NCI-H1694 treated with DMSO at 0.1 percent for 48 hours (cell line): ENCODE measurements around the gene MAML3.

ENCODE experiments used
- DNase-seq: peaks from one replicate; lab custom pipeline; 2025; lab: John Stamatoyannopoulos, UW

The MAML3 gene

DNA sequence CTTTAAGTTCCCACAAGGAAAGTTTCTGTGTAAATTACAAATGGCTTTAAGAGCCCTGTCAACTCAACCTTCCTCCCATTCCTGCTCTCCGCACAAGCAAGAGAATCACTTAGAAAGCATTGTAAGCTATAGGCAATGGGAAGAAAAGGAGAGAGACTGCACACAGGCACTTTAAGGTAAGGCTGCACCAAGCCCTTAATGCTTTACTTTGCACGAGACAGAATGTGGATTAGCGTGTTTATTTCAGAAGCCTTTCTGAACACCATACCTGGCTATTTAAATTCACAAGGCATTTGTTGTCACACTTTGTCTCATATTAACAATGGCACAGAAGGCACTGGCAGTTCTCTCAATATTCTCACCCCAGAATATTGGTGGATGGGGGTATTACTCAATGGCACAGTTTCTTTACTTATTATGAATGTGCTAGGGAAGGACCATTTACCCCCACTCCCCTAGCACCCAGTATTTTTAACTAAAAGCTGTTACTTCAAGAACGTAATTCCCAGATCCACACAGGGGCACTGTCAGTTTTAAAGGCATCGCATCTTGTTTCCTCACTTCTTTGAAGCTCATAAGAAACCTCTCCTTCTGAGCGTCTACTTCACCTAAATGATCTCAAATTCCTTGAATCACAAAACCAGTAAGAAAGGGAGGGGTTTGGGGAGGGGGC lies 150.0 kb downstream of the MAML3 start:
- peak; percentile 11 for DNase-seq

GRCh38 chr4:140000232-140000631 lies 153.8 kb downstream of the MAML3 start:
- DNase-seq = no peak

DNA sequence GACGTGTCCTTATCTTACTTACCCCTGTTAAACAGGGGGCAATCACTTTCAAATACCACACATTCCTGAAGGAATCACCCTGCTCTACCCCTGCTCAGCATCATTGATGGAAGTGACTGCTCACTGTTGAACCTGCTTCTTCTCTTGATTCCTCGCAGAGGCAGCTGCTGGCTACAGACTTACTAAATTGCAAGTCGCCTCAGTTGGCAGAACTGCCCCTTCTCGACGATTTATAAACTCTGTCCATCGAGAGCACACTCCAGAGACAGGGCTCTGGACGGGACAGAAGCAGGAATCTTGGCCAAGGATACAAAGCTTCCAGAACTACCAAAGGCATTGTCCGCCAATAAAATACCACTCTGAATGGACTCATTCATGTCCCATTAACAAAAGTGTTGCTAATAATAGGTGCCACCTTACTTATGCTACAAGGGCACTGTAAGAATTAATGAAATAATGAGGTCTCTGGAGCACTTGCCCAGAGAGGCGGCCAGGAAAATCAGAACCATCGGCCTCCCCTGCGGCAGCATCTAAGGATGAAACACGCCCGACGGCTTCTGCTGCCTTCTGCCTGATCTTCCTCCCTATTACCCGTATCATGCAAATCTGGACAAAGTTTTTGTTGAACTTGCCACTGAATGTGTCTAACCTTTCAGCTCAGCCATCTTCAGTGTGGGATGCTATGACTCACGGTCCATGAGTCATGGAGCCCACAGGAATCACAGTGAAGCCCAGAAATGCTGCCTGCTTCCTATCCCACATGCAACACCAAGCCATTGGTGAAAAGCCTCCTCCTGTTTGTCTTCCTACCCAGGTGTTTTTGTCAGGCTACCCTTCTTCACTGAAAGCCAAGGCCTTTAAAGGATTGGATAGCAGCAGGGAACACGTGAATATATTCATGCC lies 164.9 kb downstream of the MAML3 start:
- DNase-seq = no peak

GRCh38 chr4:139987502-139987850 lies 166.5 kb downstream of the MAML3 start:
- DNase-seq = no peak

DNA sequence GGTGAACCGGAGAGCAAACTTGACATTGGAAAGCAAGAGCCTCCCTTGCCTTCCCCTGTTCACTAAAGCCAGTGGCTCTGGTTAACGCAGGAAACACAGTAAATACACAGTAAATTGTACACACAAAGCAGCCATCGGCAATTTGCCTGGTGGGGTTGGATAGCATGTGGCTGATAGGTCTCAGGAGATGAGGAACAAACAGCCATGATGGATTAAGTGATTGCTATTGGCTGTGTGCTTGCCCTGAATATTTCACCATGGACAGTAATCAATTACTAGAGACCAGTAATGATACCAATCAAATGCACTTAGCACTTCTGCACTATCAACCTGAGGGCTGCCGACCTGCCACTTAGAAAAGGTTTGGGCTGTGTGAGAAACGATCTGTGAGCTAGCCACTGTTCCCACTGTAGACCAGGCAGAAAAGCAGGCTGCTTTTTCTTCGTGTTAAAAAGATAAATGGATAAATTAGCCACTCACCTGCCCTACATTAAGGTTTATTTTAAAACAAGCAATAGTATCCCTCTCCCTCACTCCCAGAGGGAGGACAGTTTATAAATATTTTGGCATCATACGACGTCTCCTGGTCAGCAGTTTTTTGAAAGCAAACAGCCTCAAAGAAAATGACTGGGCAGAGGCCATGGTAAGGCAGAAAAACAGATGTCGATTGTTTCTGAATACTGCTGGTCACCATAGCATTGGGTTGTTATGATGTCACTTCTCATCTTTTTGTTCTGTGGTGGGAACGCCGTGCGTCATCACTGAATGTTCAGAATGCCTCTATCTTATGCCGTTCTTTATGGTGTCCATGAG lies 167.1 kb downstream of the MAML3 start:
- DNase-seq = no peak

- no peak for DNase-seq
Observed at GRCh38 chr4:139986106-139986505, 167.9 kb downstream of the MAML3 start.

DNA sequence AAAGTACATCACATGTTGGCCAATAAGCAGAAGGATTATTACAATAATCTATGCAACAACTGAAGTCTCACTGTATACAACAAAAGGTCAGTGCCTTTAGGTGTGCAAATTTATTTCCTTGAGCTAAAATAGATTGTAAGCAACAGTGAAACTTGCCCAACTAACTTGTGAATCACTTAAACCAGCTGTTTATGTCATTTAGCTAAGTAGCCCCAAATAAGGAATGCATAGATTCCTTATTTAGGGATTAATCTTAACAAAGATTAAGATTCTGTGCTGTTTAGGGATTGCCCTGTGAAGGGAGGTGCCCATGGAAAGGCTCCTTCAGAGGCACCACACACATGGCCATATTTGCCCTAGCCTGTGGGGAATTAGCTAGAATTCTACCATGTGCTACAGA lies 168.6 kb downstream of the MAML3 start:
- no peak for DNase-seq

- no peak for DNase-seq
Observed at GRCh38 chr4:139984471-139984870, 169.5 kb downstream of the MAML3 start.

DNA sequence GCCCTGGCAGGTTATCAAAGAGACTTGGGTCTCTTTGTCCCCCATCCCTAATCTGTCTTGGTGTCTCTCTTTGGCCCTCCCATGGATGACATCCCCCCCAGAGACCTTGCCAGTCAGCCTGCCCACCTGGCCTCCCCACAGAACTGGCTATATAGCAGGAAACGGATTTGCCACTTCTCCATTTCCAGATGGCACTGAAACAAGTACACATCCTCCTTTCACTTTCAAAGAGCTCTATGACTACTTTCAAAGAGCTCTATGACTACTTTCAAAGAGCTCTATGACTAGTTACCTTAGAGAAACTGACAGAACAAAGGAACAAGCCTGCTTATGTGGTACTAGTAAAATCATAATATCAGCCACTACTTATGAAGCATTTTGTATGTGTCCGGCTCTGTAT lies 175.3 kb downstream of the MAML3 start:
- DNase-seq = no peak

DNA sequence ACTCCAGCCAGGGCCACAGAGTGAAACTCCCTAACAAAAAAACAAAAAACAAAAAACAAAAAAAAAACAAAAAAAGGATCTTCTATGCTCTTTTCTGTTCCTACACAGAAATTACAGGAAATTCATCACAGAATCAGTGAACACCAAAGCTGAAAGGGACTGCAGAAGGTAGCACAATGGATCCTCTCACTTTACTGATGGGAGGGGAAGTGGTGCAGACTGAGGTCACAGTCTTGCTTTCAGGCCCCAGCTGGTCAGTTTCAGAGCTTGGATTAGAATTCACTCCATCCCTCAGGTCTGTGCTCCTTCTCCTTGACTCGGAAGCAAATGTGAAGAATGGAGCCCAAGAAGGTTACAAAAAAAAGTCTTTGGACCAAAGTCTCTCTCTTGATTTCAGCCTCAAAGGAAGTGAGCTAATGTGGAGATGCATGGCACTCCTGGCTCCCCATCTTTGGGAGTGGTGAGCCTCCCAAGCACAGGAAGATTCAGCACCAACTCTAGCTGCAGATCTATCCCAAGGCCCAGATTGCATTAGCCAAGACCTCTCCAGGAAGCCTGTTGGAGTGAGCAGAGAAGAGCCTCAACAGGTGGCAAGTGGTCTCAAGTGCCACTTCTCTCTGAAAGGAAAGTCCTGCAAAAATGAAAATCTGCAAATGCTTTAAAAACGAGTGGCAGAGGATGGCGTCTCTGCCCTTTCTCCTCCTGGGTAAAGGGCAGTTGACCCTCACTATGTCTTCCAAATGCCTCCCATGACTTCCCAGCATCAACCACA lies 176.0 kb downstream of the MAML3 start:
- DNase-seq = no peak

DNA sequence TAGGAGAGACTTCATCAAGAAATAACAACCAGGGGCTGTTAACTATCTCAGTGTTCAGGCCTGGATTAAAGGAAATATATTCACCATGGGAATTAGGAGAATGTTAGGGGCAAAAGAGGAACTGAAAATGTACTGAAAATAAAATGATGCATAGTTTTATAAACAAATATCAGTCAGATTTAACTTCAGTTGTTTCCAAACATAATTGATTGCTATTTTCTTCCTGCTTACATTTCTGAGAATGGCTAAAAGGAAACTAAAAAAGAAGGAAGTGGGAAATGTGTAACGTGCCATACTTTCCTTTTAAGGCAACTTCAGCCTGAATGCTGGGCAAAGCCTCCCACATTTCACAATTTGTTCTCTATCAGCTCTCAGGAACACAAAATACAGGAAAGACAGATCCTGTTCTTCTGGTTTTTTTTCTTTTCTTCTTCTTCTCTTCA lies 178.1 kb downstream of the MAML3 start:
- DNase-seq = no peak

- no peak for DNase-seq
Observed at GRCh38 chr4:139973616-139974015, 180.4 kb downstream of the MAML3 start.

DNA sequence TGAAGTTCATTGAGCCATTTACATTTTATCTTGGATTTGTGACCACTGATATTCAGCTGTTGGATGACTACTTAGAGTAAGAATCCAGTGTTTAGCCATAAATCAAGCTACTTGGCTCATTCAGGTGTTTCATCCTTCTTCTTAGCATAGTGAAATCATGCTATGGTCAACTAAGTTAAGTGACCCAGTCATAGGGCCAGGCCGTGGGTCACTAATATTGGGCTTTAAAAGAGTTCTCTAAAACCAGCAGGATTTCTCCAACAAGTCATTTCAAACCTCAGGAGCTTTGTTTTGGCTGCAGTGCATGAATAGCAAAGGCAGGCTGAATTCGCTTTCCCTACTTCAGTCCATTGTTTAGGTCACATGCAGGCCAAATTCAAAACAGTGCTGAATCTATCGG lies 181.0 kb downstream of the MAML3 start:
- DNase-seq = no peak

GRCh38 chr4:139972305-139972704 lies 181.7 kb downstream of the MAML3 start:
- no peak for DNase-seq

GRCh38 chr4:139971111-139971510 lies 182.9 kb downstream of the MAML3 start:
- no peak for DNase-seq

GRCh38 chr4:139969635-139970266 lies 184.2 kb downstream of the MAML3 start:
- no peak for DNase-seq

- no peak for DNase-seq
Observed at GRCh38 chr4:139968831-139969230, 185.2 kb downstream of the MAML3 start.

GRCh38 chr4:139966383-139966782 lies 187.6 kb downstream of the MAML3 start:
- DNase-seq = no peak

DNA sequence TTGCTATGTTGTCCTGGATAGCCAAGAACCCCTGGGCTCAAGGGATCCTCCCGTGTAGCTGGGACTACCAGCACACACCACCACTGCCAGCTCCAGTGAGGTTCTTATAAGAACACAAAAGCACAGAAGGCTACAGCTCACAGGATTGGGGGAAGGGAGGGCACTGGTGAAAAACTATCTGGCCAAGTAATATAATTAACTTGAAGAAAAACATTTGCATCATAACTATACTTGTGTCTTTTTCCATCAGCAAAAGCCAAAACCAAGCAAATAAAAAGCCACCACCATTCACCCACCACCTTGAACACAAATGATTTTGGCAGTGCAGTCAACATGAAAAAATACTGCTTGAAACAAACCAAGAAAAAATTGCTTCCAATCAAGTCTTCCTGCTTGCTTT lies 188.2 kb downstream of the MAML3 start:
- no peak for DNase-seq

DNA sequence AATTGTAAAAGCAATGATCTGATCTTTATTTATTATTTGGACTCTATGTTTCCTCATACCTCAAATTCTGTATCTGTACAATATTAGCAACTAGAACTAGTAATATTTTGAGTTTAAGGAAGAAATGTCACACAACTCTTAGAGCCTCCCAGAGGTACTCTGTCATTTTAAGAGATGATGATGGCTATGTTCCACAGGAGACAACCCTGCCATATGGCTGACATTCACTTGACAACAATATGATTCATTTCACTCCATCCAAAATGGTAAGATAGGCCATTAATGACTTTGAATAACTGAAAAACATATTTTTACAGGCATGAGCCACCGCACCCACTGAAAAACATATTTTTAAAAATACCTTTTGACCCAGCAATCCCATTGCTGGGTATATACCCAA lies 190.3 kb downstream of the MAML3 start:
- DNase-seq = peak; percentile 12

GRCh38 chr4:139962130-139962684 lies 191.8 kb downstream of the MAML3 start:
- DNase-seq = no peak
